ENCODE results near the gene SLC2A13. TPM values are rescaled to one million over a fixed set of nuclear protein-coding genes. Genes with fewer than 3 reads are reported as not detected.
"Not testable (repeated sequence)": the region's sequence is repeated elsewhere in the genome, so short reads cannot be mapped to it uniquely, and the experiment has no call there.

The SLC2A13 gene
- total RNA-seq, 6 experiments from 2014 or later, result 5.2 to 11.7 (median 8.7) TPM

- intact Hi-C loops (cut with DNase I), result no loop called here
- DNase-seq, result no peak
- WGBS (ENCODE audit: insufficient coverage, low coverage, low lambda C conversion rate, missing lambda C conversion rate), result 90% methylated on average over 1 of the region's 1 CpG
- no peak overlapping the region for H3K27ac ChIP-seq
- H3K4me1 ChIP-seq, result no peaks in the 10 kb centered on the region
- no peaks in the 10 kb centered on the region for H3K27me3 ChIP-seq
- TF ChIP-seq POLR2A (IDR thresholded peaks at IDR 0.05) (no peak), CTCF (IDR thresholded peaks at IDR 0.05) (no peak)
- no peak for ATAC-seq
- no peaks in the 10 kb centered on the region for H3K36me3 ChIP-seq
- H3K9me3 ChIP-seq, result no peaks in the 10 kb centered on the region
- H3K4me3 ChIP-seq, result no peak overlapping the region
Measured at GRCh38 chr12:39852346-39852745, 253.5 kb downstream of the SLC2A13 start.

GRCh38 chr12:39848218-39848617, 257.7 kb downstream of the SLC2A13 start:
- DNase-seq; H3K36me3 ChIP-seq; H3K4me3 ChIP-seq; H3K4me1 ChIP-seq; H3K27me3 ChIP-seq; ATAC-seq; H3K27ac ChIP-seq; H3K9me3 ChIP-seq; intact Hi-C loops (cut with DNase I): not testable (repeated sequence)
- 100% methylated on average over 1 of the region's 1 CpG for WGBS (ENCODE audit: insufficient coverage, low coverage, low lambda C conversion rate, missing lambda C conversion rate)

GRCh38 chr12:39846971-39847650, 258.8 kb downstream of the SLC2A13 start:
- Histone ChIP-seq H3K4me3 (no peak overlapping the region), H3K27me3 (no peaks in the 10 kb centered on the region), H3K36me3 (no peaks in the 10 kb centered on the region), H3K9me3 (no peaks in the 10 kb centered on the region), H3K4me1 (no peaks in the 10 kb centered on the region), H3K27ac (no peak overlapping the region)
- no peak for ATAC-seq
- 63% methylated on average over 2 of the region's 2 CpGs for WGBS (ENCODE audit: insufficient coverage, low coverage, low lambda C conversion rate, missing lambda C conversion rate)
- DNase-seq, result no peak
- TF ChIP-seq CTCF (IDR thresholded peaks at IDR 0.05) (no peak), POLR2A (IDR thresholded peaks at IDR 0.05) (no peak)
- intact Hi-C loops (cut with DNase I), result no loop called here

GRCh38 chr12:39846304-39846703, 259.6 kb downstream of the SLC2A13 start:
- intact Hi-C loops (cut with DNase I), result no loop called here
- H3K27ac ChIP-seq, result no peak overlapping the region
- DNase-seq, result no peak
- no peaks in the 10 kb centered on the region for H3K27me3 ChIP-seq
- 84% methylated on average over 2 of the region's 2 CpGs for WGBS (ENCODE audit: insufficient coverage, low coverage, low lambda C conversion rate, missing lambda C conversion rate)
- TF ChIP-seq POLR2A (IDR thresholded peaks at IDR 0.05), result no peak
- H3K9me3 ChIP-seq, result no peaks in the 10 kb centered on the region
- H3K4me3 ChIP-seq, result no peak overlapping the region
- no peak for ATAC-seq
- H3K4me1 ChIP-seq, result no peaks in the 10 kb centered on the region
- H3K36me3 ChIP-seq, result no peaks in the 10 kb centered on the region

DNA sequence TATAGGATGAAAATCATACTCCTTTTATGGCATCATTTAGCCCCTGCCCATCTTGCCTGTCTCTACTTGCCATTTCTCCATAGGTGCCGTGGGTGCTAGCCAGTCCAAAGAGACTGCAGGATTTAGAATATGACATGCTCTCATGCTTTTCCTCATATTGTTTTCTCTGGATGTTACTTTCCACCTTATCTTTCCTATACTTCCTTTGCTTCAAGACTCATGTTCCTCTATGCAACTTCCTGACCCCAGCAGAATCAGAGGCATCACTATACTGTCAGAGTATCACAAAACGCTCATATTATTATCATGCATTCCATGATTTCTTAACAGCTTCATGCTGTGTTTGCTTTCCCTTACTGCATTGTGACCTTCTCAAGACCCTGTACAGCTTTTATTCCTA, 265.5 kb downstream of the SLC2A13 start:
- 91% methylated on average over 2 of the region's 2 CpGs for WGBS (ENCODE audit: insufficient coverage, low coverage, low lambda C conversion rate, missing lambda C conversion rate)

More for the DNA sequence above, 265.5 kb downstream of the SLC2A13 start:
- Histone ChIP-seq H3K4me3 (no peak overlapping the region), H3K9me3 (no peaks in the 10 kb centered on the region), H3K36me3 (no peaks in the 10 kb centered on the region), H3K27ac (no peak overlapping the region), H3K27me3 (no peaks in the 10 kb centered on the region), H3K4me1 (no peaks in the 10 kb centered on the region)
- ATAC-seq, result peak in 1 of 4 donors; percentile 55
- no peak for DNase-seq
- intact Hi-C loops (cut with DNase I), result no loop called here
- TF ChIP-seq CTCF (IDR thresholded peaks at IDR 0.05) (no peak), POLR2A (IDR thresholded peaks at IDR 0.05) (no peak)
